Stimulated activated naive B cell treated with anti-CD40 and anti-IgM and Interleukin-4, amounts not matched to agents 10 μg/mL and 1 μg/mL and 100 μg/mL, for 72 hours (primary cell): ENCODE data around the gene LHFPL3.
A peak's percentile ranks its signal among the peaks of the same experiment; 100 is the strongest.
"Not testable (repeated sequence)": the region's sequence is repeated elsewhere in the genome, so short reads cannot be mapped to it uniquely, and the experiment has no call there.

Source experiments
- ATAC-seq, 2 donors: fragments of 150-1000 bp; cut with Tn5 transposase; replicated peaks; 2 replicates each; pipeline ENCODE4 v1.10.0; 2021; ENCODE audit warnings: moderate library complexity in 1 of 2
- DNase-seq: peaks from one replicate; pipeline ENCODE4 v3.0.0; 2021
- H3K27ac Mint-ChIP-seq: one replicate; pipeline ENCODE4 v1.8.0; 2022; ENCODE audit warnings: mild to moderate bottlenecking, mixed read lengths
- H3K27me3 Mint-ChIP-seq, 2 donors: one replicate each; pipeline ENCODE4 v1.8.0; 2022; ENCODE audit warnings: mixed read lengths in 2 of 2
- H3K36me3 Mint-ChIP-seq, 2 donors: one replicate each; pipeline ENCODE4 v1.8.0; 2022; ENCODE audit warnings: mixed read lengths in 2 of 2, mild to moderate bottlenecking in 1 of 2
- H3K4me1 Mint-ChIP-seq, 2 donors: one replicate each; pipeline ENCODE4 v1.8.0; 2022; ENCODE audit warnings: mixed read lengths in 2 of 2, mild to moderate bottlenecking in 1 of 2
- H3K4me3 Mint-ChIP-seq, 2 donors: one replicate each; pipeline ENCODE4 v1.8.0; 2022; ENCODE audit warnings: mild to moderate bottlenecking in 2 of 2, mixed read lengths in 2 of 2, moderate library complexity in 1 of 2
- H3K9me3 Mint-ChIP-seq, 2 donors: one replicate each; pipeline ENCODE4 v1.8.0; 2022; ENCODE audit warnings: mixed read lengths in 2 of 2, mild to moderate bottlenecking in 1 of 2

Gene LHFPL3

DNA sequence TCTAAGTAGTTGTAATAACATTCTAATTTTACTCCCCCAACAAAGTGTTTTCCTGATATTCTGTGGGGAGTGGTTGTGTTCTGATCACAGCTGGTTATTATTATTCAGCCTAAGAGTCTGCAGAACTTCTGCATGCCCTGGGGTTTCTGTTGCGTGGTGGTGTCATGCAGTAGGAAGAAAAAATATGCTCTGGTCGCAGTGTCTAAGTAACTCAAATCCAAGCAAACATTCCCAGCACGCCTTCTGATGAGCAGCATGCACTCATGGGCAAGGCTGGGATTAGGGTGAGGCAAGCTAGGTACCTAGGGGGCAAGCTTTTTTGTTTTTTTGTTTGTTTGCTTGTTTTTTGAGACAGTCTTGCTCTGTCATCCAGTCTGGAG is 572.8 kb downstream of the LHFPL3 start:
- no peak for ATAC-seq
- Mint-ChIP-seq H3K27ac (no peak overlapping the region), H3K4me1 (peaks cover 4 to 12% of the 10 kb centered on the region in 2 donors), H3K36me3 (no peaks in the 10 kb centered on the region), H3K4me3 (no peak overlapping the region), H3K9me3 (no peaks in the 10 kb centered on the region), H3K27me3 (peaks cover 4 to 10% of the 10 kb centered on the region in 2 donors)
- DNase-seq = no peak

DNA sequence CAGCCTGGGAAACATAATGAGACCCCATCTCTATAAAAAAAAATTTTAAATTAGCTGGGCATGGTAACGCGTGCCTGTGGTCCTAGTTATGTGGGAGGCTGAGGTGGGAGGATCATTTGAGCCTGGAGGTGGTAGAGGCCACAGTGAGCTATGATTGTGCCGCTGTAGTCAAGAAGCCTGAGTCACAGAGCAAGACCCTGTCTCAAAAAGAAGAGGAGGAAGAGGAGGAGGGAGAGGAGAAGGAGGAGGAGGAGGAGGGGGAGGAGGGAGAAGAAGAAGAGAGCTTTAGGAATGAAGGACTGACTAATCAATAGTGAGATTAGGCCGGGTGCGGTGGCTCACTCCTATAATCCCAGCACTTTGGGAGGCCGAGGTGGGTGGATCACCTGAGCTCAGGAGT is 573.8 kb downstream of the LHFPL3 start:
- no peaks in the 10 kb centered on the region for H3K36me3 Mint-ChIP-seq
- ATAC-seq (no peak), DNase-seq (no peak)
- H3K27ac Mint-ChIP-seq = no peak overlapping the region
- H3K4me1 Mint-ChIP-seq = peaks cover 3 to 5% of the 10 kb centered on the region in 2 donors
- no peak overlapping the region for H3K4me3 Mint-ChIP-seq
- H3K27me3 Mint-ChIP-seq = peaks cover 9% of the 10 kb centered on the region in 2 donors
- no peaks in the 10 kb centered on the region for H3K9me3 Mint-ChIP-seq

DNA sequence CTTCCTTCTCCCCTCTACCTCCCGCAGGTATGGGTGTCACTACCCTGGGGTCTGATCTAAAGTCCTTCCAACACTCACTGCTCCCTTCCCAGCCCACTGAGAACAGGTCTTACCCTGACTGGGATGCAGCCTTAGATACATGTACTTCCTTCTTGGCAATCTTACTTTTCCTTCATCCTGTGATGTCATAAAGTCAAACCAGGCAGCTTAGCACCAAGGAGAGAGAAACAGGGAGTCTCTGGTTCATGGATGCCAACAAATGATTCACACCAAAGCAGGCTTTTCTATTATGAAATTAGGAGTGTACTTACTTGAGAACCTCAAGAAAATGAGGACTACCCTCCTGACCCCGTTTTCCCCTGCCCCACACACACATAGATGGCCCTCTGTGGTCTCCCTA is 574.6 kb downstream of the LHFPL3 start:
- H3K27me3 Mint-ChIP-seq = peaks cover 7 to 9% of the 10 kb centered on the region in 2 donors
- H3K36me3 Mint-ChIP-seq = no peaks in the 10 kb centered on the region
- no peak overlapping the region for H3K27ac Mint-ChIP-seq
- ATAC-seq (no peak), DNase-seq (no peak)
- H3K4me3 Mint-ChIP-seq = no peak overlapping the region
- H3K9me3 Mint-ChIP-seq = no peaks in the 10 kb centered on the region
- H3K4me1 Mint-ChIP-seq = no peaks in the 10 kb centered on the region

DNA sequence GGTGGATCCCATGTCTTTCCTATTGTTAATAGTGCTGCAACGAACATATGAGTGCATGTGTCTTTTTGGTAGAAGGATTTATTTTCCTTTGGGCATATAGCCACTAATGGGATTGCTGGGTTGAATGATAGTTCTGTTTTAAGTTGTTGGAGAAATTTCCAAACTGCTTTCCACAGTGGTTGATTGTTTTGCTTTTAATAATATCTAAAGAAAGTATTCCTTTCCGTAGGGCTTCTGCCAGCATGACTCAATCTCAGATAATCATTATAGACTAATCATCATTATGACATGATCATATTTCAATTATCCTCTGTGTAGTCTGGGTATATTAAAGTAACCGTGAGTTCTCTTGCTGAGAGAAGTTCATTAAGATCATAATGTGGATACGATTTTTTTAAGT is 575.4 kb downstream of the LHFPL3 start:
- no peak overlapping the region for H3K27ac Mint-ChIP-seq

DNA sequence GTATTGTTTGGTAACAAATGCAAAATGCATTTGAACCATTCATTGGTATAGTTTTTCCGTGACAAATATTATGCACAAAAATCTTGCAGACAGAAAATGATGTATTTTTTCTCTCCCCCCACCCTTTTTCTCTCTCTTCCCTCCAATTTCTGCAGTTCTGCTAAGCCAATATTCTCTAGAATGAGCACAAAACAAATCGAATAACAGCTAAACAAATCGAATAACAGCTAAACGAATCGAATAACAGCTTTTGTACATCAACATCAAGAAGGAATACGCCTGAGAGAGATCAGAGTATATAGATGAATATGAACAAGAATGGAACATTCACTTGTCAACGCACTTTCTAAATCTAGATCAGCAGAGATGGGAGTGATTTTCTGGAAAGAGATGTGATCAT is 577.6 kb downstream of the LHFPL3 start:
- Mint-ChIP-seq H3K4me1 (no peaks in the 10 kb centered on the region), H3K27me3 (peaks cover 7 to 9% of the 10 kb centered on the region in 2 donors), H3K27ac (no peak overlapping the region), H3K36me3 (no peaks in the 10 kb centered on the region), H3K9me3 (no peaks in the 10 kb centered on the region), H3K4me3 (no peak overlapping the region)
- no peak for DNase-seq
- no peak for ATAC-seq

More for the DNA sequence above, 575.4 kb downstream of the LHFPL3 start:
- H3K27me3 Mint-ChIP-seq = peaks cover 7 to 9% of the 10 kb centered on the region in 2 donors
- H3K36me3 Mint-ChIP-seq = no peaks in the 10 kb centered on the region
- no peak for DNase-seq
- H3K4me3 Mint-ChIP-seq = no peak overlapping the region
- H3K9me3 Mint-ChIP-seq = no peaks in the 10 kb centered on the region
- ATAC-seq = no peak
- no peaks in the 10 kb centered on the region for H3K4me1 Mint-ChIP-seq

DNA sequence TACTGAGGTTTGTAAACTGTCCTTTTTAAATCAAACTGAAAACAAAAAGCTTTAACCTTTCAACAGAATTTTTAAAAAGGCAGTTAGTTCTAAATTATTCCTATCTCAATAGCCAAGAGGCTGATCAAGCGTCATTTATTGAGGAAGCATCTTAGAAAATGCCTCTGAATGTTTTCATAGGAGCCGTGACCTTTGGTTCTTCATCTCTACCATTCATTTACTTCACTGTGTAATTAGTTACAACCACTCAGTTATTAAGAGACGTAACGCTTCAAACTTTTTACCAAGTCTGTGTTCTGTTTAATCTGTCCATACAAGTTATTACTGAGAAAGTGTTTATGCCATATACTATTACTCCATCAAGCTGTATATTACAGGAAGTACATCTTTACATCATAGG is 578.2 kb downstream of the LHFPL3 start:
- ATAC-seq = no peak
- H3K4me3 Mint-ChIP-seq = no peak overlapping the region

DNA sequence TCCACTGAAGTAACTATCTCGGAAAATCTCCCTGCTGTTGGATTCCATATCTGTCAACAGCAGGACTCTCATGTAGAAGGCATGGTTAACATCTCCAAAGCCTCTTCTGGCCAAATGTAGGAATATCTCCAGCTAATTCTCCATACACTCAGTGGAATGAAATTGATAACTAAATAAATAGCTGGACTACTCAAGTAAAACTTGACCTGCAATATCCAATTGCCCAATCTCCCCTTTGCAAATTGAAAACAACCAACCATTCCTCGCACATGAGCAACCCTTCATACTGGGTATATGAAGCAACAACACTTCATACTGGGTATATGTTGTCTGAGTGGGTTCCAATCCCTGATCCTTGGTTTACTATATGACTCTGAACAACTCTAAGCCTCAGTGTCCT is 580.2 kb downstream of the LHFPL3 start:
- Mint-ChIP-seq H3K27me3 (peaks cover 0 to 9% of the 10 kb centered on the region in 2 donors), H3K4me3 (no peak overlapping the region), H3K36me3 (no peaks in the 10 kb centered on the region), H3K4me1 (no peaks in the 10 kb centered on the region), H3K9me3 (no peaks in the 10 kb centered on the region), H3K27ac (no peak overlapping the region)
- no peak for DNase-seq
- ATAC-seq = no peak

More for the DNA sequence above, 578.2 kb downstream of the LHFPL3 start:
- DNase-seq = no peak
- H3K36me3 Mint-ChIP-seq = no peaks in the 10 kb centered on the region
- no peak overlapping the region for H3K27ac Mint-ChIP-seq
- H3K27me3 Mint-ChIP-seq = peaks cover 7 to 9% of the 10 kb centered on the region in 2 donors
- no peaks in the 10 kb centered on the region for H3K4me1 Mint-ChIP-seq
- H3K9me3 Mint-ChIP-seq = no peaks in the 10 kb centered on the region

DNA sequence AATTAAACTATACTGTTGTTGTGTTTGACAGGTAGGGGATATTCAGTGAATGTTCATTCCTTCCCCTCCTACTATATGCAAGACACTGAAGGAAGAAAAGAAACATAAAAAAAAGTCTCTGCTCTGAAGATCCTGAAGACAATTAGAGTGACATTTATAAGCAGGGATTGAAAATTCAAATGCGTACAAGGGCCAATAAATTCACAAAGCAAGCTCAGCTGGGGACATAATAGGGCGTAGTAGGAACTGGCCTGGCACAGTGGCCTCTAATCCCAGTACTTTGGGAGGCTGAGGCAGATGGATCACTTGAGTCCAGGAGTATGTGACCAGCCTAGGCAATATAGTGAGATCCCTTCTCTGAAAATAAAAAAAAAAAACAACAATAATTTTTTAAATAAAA is 580.7 kb downstream of the LHFPL3 start:
- H3K27ac Mint-ChIP-seq = no peak overlapping the region
- no peaks in the 10 kb centered on the region for H3K36me3 Mint-ChIP-seq
- DNase-seq (no peak), ATAC-seq (no peak)
- no peaks in the 10 kb centered on the region for H3K9me3 Mint-ChIP-seq
- no peak overlapping the region for H3K4me3 Mint-ChIP-seq
- peaks cover 0 to 9% of the 10 kb centered on the region in 2 donors for H3K27me3 Mint-ChIP-seq
- no peaks in the 10 kb centered on the region for H3K4me1 Mint-ChIP-seq

DNA sequence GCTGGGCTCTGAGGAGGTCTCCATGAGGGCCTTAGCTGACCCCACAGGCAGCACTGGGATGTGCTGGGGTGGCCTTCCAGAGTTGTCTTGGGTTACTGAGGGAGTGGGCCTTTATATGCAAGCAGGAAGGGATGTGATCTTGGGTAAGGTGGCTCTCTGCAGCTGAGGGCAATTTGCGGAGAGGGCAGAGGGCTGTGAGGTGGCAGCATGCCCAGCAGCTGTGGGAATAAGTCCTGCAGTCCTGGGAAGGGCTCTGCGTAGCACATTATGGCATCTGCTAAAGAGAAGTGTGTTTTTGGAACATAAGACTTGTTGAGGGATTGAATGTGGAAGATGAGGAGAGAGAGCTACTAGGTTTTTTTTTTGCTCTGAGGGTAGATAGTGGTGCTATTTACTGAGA is 586.0 kb downstream of the LHFPL3 start:
- no peaks in the 10 kb centered on the region for H3K9me3 Mint-ChIP-seq
- no peaks in the 10 kb centered on the region for H3K4me1 Mint-ChIP-seq
- no peak overlapping the region for H3K4me3 Mint-ChIP-seq
- DNase-seq (no peak), ATAC-seq (no peak)
- H3K27ac Mint-ChIP-seq = no peak overlapping the region
- H3K27me3 Mint-ChIP-seq = no peaks in the 10 kb centered on the region
- no peaks in the 10 kb centered on the region for H3K36me3 Mint-ChIP-seq

DNA sequence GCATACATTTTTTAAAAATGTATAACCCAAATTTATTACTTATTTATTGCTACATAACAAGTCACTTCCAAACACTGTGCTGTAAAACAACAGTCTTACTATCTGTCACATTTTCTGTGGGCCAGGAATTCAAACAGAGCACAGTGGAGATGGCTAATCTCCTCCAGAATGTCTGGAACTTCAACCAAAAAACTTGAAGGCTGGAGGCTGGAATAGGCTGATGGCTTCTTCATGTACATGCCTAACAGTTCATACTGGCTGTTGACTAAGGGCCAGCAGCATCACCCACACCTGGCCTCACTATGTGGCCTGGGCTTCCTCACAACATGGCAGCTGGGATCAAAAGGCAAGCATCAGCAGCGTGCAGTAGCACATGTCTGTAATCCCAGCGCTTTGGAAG is 593.2 kb downstream of the LHFPL3 start:
- no peak overlapping the region for H3K4me3 Mint-ChIP-seq

DNA sequence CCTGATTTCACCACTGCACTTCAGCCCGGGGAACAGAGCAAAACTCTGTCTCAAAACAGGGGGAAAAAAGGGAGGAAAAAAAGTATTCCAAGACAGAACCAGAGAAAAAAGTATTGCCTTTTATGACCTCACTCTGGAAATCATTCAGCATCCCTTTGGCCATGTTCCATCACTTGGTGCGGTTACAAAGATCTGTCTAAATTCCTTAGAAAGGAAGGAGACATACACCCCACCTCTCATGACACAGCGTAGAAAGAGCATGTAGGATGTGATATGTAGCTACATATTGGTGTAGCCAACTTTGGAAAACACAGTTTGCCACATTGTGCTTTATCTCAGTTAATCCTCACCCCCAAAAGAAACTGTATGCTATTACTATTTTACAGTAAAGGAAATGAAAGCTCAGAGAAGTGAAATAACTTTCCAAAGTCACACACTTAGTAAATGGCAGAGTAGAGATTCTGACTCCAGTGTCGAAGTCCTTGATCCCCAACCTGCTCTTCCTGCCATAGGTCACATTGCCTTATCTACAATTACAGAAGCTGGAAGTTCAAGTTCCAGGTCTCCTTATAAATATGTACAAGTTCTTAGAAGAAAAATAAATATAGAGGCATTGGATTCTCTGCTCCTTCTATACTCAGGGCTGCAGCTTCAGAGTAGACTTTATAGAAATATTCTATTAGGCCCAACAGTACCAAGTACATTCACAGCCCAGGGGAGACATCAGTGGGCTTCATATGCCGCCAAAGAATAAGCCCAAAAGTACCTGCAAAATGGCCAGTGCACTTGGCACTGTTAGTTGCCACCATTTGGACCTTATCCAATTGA is 594.0 kb downstream of the LHFPL3 start:
- H3K27ac Mint-ChIP-seq = peak overlapping the region; percentile 37
- H3K4me3 Mint-ChIP-seq = no peak overlapping the region
- DNase-seq = no peak
- no peaks in the 10 kb centered on the region for H3K27me3 Mint-ChIP-seq
- no peaks in the 10 kb centered on the region for H3K36me3 Mint-ChIP-seq
- no peaks in the 10 kb centered on the region for H3K9me3 Mint-ChIP-seq
- ATAC-seq = no peak
- H3K4me1 Mint-ChIP-seq = peaks cover 6 to 14% of the 10 kb centered on the region in 2 donors

More for the DNA sequence above, 593.2 kb downstream of the LHFPL3 start:
- Mint-ChIP-seq H3K36me3 (no peaks in the 10 kb centered on the region), H3K9me3 (no peaks in the 10 kb centered on the region), H3K27me3 (no peaks in the 10 kb centered on the region), H3K27ac (no peak overlapping the region), H3K4me1 (peaks cover 3 to 9% of the 10 kb centered on the region in 2 donors)
- ATAC-seq (no peak), DNase-seq (no peak)

DNA sequence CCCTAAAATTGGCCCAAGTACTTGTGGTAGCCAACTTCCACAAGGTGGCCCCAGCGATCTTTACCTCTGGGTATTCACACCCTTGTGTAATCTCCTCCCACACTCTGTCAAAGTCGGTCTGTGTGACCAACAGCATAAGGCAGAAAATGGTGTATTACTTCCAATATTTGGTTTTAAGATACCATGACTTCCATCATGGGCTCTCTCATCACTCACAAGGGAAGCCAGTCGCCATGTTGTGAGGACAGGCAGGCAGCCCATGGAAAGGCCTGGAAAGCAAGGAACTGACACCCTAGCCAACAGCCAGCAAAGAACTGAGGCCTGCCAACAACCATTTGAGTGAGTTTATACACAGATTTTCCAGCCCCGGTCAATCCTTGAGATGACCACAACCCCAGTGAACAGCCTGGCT is 594.6 kb downstream of the LHFPL3 start:
- H3K27ac Mint-ChIP-seq = no peak overlapping the region
- H3K9me3 Mint-ChIP-seq = no peaks in the 10 kb centered on the region
- no peak overlapping the region for H3K4me3 Mint-ChIP-seq
- H3K4me1 Mint-ChIP-seq = peaks cover 8 to 21% of the 10 kb centered on the region in 2 donors
- DNase-seq (peak; percentile 68), ATAC-seq (peak; percentile 100)
- H3K27me3 Mint-ChIP-seq = no peaks in the 10 kb centered on the region
- no peaks in the 10 kb centered on the region for H3K36me3 Mint-ChIP-seq

DNA sequence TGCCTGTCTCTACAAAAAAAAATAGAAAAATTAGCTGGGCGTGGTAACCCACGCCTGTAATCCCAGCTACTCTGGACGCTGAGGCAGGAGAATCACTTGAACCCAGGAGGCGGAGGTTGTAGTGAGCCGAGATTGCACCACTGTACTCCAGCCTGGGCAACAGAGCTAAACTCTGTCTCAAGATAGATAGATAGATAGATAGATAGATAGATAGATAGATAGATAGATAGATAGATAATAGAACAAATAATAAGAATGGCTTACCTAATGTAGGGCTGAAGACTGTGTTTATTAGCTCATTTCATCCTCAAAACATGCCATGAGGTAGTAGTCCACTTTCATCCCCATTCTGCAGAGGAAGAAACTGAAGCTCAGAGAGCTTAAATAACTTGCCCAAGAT is 597.8 kb downstream of the LHFPL3 start:
- H3K36me3 Mint-ChIP-seq, H3K4me3 Mint-ChIP-seq, DNase-seq, H3K9me3 Mint-ChIP-seq, ATAC-seq, H3K27me3 Mint-ChIP-seq: not testable (repeated sequence)
- Mint-ChIP-seq H3K4me1 (peaks cover 15 to 36% of the 10 kb centered on the region in 2 donors), H3K27ac (peak overlapping the region; percentile 62)

DNA sequence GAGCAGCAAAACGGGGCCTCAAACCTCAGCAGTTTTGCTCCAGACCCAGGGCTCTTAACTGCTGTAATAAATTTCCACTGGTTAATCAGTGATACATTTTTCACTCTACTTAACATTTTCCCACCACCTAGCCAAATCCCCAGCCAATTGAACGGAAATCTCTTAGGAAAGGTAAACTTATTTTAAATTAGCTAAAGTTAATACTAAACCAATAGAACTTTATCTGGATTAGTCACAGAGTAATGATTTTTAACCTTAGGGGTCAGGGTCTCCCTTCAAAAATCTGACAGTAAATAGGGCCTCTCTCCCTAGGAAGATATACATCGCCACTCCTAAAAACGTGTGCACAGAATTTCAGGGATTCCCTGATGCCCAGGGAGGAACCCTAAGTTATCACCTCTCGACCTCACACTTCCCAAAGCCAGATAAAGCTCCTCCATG is 598.2 kb downstream of the LHFPL3 start:
- Mint-ChIP-seq H3K4me3 (no peak overlapping the region), H3K4me1 (peaks cover 17 to 40% of the 10 kb centered on the region in 2 donors), H3K9me3 (no peaks in the 10 kb centered on the region), H3K36me3 (no peaks in the 10 kb centered on the region), H3K27me3 (no peaks in the 10 kb centered on the region), H3K27ac (no peak overlapping the region)
- DNase-seq (no peak), ATAC-seq (no peak)

DNA sequence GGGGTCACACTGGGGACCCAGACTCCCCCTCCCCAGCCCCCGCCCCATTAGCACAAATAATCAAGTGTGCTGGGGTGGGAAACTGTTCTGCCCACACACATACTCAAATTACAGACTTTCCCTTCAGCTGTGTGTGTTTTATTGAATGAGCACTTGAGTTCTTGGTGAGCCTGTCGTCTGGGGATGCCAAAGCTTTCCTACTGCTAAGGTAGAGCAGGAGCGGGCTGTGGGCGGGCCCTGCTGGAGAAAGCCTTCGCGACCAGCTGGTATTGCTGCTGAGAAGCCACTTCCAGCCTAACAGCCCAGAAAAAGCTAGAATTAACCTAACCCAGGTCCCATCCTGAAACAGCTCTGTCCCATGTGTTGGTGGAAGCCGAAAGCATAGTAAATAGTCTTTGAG is 598.7 kb downstream of the LHFPL3 start:
- H3K27me3 Mint-ChIP-seq = no peaks in the 10 kb centered on the region
- no peak for DNase-seq
- H3K4me1 Mint-ChIP-seq = peaks cover 20 to 43% of the 10 kb centered on the region in 2 donors

More for the DNA sequence above, 598.7 kb downstream of the LHFPL3 start:
- no peaks in the 10 kb centered on the region for H3K9me3 Mint-ChIP-seq
- H3K4me3 Mint-ChIP-seq = no peak overlapping the region
- no peak for ATAC-seq
- H3K27ac Mint-ChIP-seq = peak overlapping the region; percentile 77
- no peaks in the 10 kb centered on the region for H3K36me3 Mint-ChIP-seq
